HG03460 (cell line): ENCODE measurements around the gene COLQ.

Experiments
- ATAC-seq: cut with Tn5 transposase; IDR thresholded peaks from one replicate; pipeline ENCODE4 v1.9.1; 2021; ENCODE audit not compliant: unreplicated experiment

COLQ gene

DNA sequence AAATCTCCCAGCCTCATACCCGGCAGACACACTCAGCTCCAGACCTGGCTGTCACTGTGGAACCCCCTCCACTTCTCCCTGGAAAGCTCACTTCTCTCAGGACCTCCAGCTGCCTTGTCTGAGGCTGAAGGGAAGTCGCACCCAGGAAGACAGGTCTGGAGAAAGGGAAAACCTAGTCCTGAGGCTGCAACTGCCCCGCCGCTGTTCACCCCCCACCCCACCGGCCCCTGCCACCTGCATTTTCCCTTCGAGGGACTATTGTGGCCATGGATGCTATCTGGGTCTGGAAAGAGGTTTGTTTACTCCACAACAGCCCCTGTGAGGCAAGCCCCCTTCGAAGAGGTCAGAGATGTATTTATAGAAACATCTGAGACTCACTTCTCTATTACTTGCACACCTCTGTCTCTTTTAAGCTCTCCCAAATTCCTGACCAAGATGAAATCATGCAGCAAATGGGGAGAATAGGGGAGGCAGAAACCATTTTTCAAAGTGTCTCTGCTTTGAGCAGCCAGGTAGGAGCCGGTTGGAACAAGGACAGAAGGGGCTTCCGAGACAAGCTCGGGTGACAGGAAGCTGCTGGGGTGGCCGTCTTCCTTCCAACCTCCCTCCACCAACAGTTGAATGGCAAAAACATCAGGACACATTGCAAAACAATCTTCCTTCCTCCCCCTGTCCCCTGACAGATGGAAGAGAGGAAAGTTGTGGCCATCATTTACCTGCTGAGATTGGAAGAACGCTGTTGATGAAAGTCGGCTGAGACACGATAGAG is 518 bp downstream of the COLQ start:
- ATAC-seq: no peak

DNA sequence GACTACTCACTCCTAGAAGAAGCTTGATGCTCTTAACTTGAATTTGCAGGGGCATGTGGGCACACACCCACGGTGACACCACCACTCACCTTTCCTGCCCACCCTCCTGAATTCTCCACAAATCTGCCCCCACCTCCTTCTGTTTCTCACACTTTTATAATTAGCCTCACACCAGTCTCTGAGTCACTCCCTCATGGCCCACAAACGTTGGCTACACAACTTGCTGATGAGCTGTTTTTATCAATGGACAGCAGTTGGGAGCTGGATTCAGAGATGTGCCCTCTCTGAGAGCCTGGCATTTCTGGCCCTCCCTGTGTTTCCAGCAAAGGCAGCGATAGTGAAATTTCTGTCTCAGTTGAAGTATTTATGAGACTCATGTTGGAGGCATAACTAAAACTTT is 1.3 kb downstream of the COLQ start:
- no peak for ATAC-seq

DNA sequence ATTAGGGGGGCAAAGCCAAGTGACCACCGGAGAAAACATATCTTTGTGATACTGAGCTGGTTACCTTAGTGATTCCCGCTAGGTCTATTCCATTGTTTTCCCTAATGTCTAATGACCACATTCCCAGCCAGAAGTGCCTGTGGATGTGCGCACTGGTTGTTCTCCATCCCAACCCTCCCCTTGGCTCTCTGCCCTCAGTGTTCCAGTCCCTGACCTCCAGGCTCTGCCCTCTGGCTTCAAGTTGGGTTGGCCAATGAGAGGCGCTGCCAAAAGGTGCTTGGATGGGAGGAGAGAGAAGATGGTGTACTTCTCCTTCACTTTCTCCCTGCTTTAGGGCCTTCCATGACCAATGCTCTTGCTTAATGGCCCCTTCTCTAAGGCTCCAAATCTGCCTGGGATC is 2.4 kb downstream of the COLQ start:
- ATAC-seq: no peak

DNA sequence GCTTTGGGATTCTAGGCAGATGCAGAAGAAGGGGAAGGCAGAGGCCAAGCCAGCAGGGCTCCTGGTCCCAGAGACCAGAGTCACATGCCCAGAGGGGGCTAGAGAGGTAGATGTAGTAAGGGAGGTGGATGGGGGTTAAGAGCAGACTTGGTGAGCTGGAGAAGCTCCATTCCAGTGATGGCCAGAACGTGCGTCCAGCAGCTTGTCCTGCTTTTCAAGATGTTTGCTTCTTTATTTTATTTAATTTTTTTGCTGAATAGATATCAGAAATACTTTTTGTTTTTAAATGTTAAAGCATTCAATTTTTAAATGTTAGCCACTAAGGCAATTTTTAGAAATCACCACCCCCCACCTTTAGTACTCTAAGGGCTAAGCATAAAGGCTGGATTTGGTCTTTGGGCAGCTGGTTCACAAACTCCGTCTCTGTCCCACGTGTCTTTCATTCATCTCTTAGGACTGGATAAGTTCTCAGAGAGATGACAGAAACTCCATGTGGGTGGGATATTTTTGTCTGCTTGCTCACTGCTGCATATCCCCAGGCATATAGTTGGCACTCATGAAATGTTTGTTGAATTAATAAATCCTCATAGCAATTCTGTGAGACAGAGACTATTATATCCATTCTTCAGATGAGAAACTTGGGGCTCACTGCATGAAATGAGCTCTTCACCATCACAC is 6.7 kb downstream of the COLQ start:
- no peak for ATAC-seq

DNA sequence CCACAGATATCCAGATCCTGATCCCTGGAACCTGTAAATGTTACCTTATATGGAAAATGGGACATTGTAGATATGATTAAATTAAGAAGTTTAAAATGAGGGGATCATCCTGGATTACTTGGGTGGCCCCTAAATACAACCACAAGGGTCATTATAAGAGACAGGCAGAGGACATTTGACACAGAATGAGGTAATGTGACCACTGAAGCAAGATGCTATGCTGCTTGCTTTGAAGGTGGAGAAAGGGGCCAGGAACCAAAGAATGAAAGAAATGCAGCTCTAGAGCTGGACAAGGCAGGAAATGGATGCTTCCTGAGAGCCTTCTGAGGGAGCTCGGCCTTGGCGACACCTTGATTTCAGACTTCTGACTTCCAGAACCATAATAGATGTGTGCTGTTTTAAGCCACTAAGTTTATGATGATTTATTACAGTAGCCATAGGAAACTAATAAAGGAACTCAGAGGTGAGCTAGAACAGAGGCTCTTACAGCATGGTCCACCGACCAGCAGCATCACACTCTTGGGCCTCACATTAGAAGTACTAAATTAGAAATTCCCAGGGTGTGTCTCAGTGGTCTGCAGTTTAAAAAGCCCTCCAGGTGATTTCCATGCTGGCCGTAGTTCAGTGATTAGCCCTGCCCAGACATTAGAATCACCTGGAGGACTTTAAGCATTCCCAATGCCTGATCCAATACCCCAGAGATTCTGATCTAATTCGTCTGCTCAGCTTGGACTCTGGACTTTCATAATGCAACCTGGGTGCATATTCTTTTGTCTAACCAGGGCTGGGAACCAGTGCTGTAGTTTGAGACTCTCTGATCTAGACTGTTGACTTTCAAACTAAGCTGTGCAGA is 7.5 kb downstream of the COLQ start:
- ATAC-seq: no peak

DNA sequence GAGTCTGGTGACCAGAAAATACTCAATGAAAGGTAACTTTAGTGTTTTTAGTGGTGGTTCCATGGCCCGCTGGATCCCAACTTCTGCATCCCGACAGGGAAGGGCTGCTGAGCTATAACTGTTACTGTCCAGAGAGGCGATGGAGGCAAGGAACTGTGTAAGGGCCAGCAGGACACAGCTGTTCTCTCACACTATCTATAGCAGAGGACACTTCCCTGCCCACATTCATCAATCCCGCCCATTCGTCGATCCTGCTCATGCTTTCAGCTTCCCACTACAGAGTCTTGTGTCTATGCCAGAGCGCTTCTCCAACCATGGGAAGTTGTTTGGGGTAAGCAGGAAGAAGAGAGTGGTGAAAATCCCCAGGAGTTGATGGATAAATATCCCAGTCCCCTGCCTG is 8.4 kb downstream of the COLQ start:
- no peak for ATAC-seq

DNA sequence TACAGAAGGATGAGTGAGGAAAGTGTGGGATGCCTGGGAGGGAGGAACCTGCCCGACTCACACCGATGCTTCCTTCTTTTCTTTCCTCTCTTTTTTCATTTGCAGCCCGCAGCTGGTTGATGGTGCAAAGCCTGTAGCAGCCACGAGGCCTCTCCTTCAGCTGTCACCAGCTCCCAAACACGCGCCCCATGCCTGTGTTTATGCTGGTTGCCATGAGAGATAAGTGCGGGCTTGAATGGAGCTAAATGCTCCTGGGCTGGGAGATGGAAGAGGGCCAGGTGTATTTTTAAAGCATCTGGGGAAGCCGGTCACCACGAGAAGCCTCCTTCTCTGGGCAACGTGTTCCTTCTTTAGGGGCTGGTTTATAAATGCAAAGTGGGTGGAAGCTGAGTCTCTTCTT is 9.3 kb downstream of the COLQ start:
- ATAC-seq: no peak

DNA sequence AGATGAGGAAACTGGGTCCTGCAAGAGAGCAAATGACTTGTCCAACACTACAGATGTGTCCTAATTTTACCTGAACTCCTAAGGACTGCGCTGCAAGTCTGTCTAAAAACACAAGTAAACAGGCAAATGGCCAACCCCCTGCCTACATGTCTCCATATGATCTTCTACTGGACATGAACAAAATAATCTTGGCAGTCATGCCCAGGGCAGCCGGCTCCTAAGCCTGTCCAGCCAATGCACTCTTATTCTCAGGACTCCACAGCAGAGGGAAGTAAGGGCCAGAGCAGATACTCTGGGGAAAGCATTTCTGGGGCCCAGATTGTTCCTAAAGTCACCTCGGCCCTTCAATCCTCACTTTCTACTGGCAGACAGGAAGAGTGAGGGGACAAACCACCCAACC is 10.3 kb downstream of the COLQ start:
- ATAC-seq: no peak

DNA sequence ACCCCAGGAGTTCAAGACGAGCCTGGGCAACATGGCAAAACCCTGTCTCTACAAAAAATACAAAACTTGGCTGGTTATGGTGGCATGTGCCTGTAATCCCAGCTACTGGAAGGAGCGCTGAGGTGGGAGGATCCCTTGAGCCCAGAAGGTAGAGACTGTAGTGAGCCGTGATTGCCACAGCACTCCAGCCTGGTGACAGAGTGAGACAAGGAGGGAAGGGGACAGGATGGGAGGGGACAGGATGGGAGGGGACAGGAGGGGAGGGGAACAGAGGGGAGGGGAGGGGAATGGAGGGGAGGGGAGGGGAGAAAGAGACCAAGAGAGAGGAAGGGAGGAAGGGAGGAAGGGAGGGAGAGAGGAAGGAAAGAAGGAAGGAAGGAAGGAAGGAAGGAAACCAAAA is 11.0 kb downstream of the COLQ start:
- no peak for ATAC-seq

DNA sequence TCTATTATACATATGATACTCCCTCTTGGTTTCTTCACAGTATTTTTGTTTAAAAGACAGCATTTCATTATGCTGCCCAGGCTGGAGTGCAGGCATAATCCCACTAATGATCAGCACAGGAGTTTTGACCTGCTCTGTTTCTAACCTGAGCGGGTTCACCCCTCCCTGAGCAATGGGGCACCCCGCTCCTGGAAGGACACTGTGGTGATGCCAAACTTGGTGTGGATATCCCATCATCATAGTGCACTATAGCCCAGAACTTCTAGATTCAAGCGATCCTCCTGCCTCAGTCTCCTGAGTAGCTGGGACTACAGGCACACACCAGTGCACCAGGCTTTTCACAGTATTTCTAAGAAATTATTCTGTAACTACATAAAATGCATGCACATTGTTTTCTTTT is 14.9 kb downstream of the COLQ start:
- ATAC-seq: no peak

DNA sequence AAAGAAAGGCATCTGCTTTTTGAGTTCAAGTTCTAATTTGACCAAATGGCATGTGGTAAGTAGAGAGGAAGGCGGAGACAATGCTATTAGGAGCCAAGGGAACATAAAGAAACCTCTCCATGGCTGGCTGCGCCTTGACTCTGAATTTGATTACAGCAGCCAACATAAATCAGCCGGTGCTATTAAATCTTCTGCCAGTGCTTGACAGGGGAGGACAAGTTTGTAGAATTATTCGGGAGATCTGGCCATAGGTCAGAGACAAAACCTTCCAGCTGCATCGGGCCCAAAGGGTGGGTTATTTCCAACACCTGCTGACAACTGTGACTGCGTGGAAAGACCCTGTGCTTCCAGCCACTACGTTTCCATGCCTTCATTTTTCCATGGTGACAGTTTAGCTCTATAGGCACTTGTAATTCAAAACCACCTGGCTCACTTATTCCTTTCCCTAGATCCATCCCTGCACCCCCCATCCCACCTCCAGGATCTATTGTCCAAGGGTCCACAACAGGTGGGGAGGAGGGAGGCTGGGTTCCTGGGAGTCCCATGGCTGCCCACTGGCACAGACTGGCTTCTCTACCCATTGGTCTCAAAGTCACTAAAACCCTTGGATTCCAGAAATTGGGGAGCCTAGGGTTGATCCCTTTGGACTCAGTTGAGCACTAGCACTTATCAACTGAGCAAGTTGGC is 15.9 kb downstream of the COLQ start:
- ATAC-seq: no peak

DNA sequence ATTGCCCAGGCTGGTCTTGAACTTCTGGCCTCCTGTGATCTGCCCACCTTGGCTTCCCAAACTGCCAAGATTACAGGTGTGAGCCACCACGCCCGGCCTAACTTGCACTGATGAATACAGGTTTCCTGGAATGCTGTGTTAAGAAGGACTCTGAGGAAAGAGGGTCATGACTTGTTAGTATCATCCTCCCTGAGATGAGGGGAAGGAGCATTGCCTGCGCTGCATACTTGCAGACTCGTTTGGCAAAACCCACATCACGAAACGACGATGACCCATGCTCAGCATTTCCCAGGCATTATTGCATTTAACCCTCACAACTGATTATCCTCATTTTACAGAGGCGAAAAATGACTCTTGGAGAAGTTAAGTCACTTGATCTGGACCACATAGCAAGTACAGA is 18.9 kb downstream of the COLQ start:
- no peak for ATAC-seq

DNA sequence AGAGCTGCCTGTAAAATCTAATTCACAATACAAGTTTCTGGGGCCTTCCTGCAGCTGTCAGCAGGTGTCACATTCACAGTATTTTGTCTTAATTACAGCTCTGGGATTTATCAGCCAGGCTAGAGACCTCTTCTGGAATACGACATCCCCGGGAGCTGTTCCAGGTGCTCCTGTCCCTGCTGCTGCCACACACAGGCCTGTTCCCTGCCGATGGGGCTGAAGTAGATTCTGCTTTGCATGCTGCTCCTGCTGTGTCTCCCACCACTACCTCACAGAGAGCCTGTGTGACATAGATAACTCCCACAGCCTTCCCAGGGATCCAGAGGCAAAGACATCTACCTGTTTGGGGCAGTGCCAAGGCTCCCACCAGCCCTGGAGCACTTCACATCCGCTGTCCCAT is 20.4 kb downstream of the COLQ start:
- ATAC-seq: no peak

DNA sequence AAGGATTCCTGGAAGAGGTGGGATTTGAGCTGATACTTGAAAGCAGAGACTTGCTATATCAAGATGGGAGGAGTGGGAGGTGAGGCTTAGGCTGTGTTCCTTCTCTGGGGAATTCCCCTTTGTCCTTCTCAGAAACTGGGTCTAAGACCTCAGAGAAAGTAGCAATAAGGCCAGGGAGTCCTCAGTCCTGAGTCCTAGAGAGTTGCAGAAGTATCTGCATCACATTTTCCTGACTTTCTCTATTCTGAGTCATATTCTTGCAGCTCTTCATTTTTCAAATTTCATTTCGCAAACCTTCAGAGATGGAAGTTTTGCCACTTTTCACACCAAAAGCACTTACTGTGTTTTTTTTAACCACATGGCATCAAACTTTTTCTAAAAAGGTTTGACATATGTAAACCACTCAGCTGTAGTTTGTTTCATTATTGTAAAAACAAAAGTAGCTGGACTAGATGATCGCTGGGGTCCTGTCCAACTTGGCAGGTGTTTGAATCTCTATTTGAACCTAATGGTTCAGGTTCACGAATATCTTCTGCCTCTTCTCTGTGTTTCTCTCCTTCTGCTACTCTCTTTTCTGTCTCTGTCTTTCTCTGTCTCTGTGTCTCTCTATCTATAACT is 21.3 kb downstream of the COLQ start:
- ATAC-seq: no peak

DNA sequence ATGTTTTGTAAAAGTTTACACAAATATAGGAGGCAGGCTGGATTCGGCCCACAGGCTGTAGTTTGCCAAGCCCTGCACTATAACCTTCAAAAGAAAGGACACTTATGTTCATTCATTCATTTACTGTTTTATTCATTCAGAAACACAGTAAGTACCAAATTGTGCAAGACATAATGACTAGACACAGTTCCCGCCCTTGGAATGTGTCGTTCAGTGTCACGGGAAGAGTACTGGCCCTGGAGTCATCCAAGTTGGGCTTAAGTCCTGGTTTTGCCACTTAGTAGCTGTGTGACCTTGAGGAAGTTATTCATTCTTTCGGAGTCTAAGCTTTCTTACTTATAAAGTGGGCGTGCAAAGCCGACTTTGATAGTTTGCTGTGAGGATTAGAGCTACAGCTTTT is 22.0 kb downstream of the COLQ start:
- ATAC-seq: no peak

DNA sequence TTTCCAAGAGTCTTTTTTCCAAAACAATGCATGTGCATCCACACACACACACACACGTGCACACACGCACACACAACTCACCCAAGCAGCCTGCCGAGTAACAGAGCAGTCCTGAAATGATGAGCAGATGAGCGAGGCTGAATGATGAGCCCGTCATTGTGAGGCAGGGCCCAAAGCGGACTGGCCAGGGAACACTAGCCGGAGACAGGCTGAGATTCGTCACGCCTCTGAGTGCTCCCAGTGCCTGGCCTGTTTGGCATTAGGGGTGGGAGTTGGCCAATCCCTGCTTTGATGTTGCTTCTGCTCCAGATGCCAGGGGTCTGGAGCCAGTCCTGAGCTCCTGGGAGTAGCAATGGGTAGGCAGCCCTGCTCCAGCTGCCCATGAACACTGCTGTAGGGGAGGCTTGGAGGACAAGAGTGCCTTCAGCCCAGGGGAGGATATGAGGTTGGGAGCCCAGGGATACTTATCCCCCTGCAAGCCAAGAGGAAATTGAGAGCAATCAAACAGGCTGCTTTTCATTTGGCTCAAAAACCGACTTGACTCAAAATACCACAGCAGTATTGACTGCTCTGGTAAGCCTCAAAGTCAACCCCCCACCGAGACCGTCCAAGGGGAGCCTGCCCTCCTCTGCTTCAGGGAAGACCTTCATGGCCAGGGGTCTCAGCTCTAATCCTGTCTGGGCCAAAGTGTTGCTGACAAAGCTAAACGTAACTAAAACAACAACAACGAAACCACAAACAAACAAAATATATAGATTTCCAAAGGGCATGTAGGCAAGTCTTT is 22.9 kb downstream of the COLQ start:
- ATAC-seq: no peak

DNA sequence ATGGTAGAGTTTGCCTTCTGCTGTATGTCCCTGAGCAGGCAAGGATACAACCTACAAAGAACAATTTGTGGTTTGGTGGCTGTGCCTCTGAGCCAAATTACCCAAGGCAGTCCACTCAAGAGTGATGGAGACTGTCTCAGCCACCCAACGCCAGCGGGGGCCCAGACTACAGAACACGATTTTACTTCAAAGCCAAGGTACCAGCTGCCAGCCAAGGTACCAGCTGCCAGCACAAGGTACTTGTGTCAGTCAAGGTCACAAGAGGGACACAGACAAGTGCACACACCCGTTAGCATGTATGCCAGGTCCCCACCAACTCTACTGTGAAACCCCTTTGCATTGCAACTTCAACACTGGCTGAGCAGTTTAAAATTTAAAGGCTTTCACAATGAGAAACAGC is 23.5 kb downstream of the COLQ start:
- ATAC-seq: no peak

DNA sequence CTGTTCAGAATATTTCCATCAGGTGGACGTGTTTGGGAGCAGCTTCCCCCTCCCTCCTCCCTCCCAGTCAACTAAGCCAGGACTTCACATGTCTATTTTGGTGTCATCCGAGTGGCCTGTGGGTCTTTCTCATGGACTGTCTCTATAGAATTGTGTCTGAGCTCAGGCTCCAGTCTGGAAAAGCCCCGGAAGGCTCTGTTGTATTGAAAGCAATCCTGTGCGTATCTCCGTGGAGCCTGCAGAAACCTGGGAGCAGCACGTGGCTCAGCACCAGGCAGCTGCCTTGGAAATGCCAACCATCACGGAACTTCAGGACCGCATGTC is 25.2 kb downstream of the COLQ start:
- no peak for ATAC-seq

DNA sequence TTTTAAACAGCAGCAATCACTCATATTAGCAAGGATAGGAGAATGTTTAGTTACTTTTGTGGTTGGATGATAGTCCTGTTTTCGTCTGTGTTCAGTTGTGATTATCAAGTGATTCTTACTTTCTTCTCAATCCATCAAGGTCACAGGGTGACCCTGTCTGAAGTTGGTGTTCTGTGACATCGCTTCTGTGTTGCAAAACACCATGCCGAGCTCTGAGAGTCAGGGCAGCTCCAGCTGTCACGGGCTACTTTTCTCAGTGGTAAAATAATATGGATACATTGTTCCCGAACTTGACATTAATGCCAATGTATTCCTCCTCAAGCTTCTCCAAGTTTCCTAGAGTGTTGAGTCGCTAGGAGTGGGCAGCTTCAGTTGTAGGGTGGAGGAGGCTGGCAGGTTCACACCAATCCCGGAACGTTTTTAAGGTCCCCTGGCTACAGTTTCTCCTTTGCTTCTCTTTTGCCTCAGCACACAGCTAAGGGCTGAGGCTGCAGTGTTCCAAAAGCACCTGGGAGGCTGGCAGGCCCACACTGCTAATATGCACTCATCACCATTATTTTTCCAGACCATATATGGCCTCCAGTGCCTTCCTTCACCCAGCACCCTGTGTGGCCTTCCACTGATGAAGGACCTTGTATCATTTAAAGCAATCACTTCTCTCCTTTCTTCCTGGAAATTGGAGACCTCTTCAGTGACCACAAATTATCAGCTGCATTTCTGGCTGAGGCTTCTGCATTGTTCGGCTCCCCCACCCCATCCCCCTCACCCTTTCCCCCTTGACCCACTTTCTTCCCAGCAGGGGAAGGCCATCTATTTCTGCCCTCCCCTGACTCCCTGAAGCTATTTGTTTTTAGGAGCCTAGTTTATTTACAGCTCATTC is 25.8 kb downstream of the COLQ start:
- ATAC-seq: no peak
